Measurements from ENCODE around the gene ITCH. TPM values are rescaled to one million over a fixed set of nuclear protein-coding genes. Genes with fewer than 3 reads are reported as not detected.

The ITCH gene
- polyA plus RNA-seq, 5 donors, result 28.0 to 49.2 (median 43.7) TPM

- peak in 1 of 2 donors; percentile 43 for DNase-seq
Measured at GRCh38 chr20:34549291-34549928, 186.3 kb downstream of the ITCH start.

GRCh38 chr20:34549929-34550305 lies 186.8 kb downstream of the ITCH start:
- no peak for DNase-seq

- DNase-seq, result no peak
Measured at GRCh38 chr20:34552569-34552968, 189.5 kb downstream of the ITCH start.

- DNase-seq, result no peak
Measured at GRCh38 chr20:34553366-34553867, 190.3 kb downstream of the ITCH start.

- no peak for DNase-seq
Measured at GRCh38 chr20:34557936-34558319, 194.9 kb downstream of the ITCH start.

- DNase-seq, result peak; percentile 96 to 97
Measured at GRCh38 chr20:34558320-34559218, 195.5 kb downstream of the ITCH start, which contains the start of gene MAP1LC3A. TSS of gene MAP1LC3A (plus strand) at chr20:34558718. CDS start at chr20:34558869, 151 bp downstream.

- peak in 1 of 2 donors; percentile 27 for DNase-seq
Measured at GRCh38 chr20:34559311-34560140, 196.5 kb downstream of the ITCH start.

- DNase-seq, result no peak
Measured at GRCh38 chr20:34560141-34560523, 197.1 kb downstream of the ITCH start.

- DNase-seq, result no peak
Measured at GRCh38 chr20:34560614-34561013, 197.5 kb downstream of the ITCH start.

Other genes with a start within 250 kb of the ITCH start
- gene ASIP, start 121.8 kb upstream of the ITCH start, polyA plus RNA-seq (ENCODE audit: insufficient read depth in 1 of 5, insufficient read length in 5 of 5, low replicate concordance in 1 of 5), result under 1 TPM in 3 of 5 donors, not detected in 2; 0.32 to 0.36 (median 0.33) TPM
- 100 to 1,000 TPM in 4 of 5 donors, 10 to 100 TPM in 1; 99.0 to 126 (median 110) TPM for gene AHCY, start 59.9 kb upstream of the ITCH start, polyA plus RNA-seq (ENCODE audit: insufficient read depth in 1 of 5, insufficient read length in 5 of 5, low replicate concordance in 1 of 5)
- gene DYNLRB1, start 153.1 kb downstream of the ITCH start, polyA plus RNA-seq (ENCODE audit: insufficient read depth in 1 of 5, insufficient read length in 5 of 5, low replicate concordance in 1 of 5), result 100 to 1,000 TPM; 137 to 175 (median 150) TPM
- 10 to 100 TPM; 24.2 to 56.0 (median 32.9) TPM for gene MAP1LC3A, start 195.4 kb downstream of the ITCH start, polyA plus RNA-seq (ENCODE audit: insufficient read depth in 1 of 5, insufficient read length in 5 of 5, low replicate concordance in 1 of 5)

All from right lung (tissue), 5 donors.